Suprapubic skin (tissue), 4 donors: ENCODE measurements around the gene ST6GALNAC6. TPM values are rescaled to one million over a fixed set of nuclear protein-coding genes. Genes with fewer than 3 reads are reported as not detected.

ENCODE experiments used
- DNase-seq, 2 donors: peaks; one replicate each; pipeline ENCODE4 v3.0.0-alpha.2; 2019; ENCODE audit warnings: low spot score in 2 of 2
- H3K27ac ChIP-seq: fragments of 200-600 bp; sonication (generic); one replicate; pipeline ENCODE4 v1.5.1; 2019
- H3K27me3 ChIP-seq: fragments of 200-600 bp; sonication (generic); one replicate; pipeline ENCODE4 v1.5.1; 2019
- H3K36me3 ChIP-seq: fragments of 200-600 bp; sonication (generic); one replicate; pipeline ENCODE4 v1.5.1; 2019
- H3K4me1 ChIP-seq: fragments of 200-600 bp; sonication (generic); one replicate; pipeline ENCODE4 v1.5.1; 2019
- H3K4me3 ChIP-seq: fragments of 200-600 bp; sonication (generic); one replicate; pipeline ENCODE4 v1.5.1; 2019; ENCODE audit warnings: mild to moderate bottlenecking
- H3K9me3 ChIP-seq: fragments of 200-600 bp; sonication (generic); one replicate; pipeline ENCODE4 v1.5.1; 2019
- EP300 ChIP-seq: sonication (generic); formaldehyde crosslinking; IDR thresholded peaks from one replicate; pipeline ENCODE4 v1.6.1; 2017; ENCODE audit warnings: antibody characterized with exemption
- POLR2A ChIP-seq, 2 donors: fragments of 450-650 bp; IDR thresholded peaks; one replicate each; pipeline ENCODE4 v1.6.1; 2017; ENCODE audit warnings: antibody characterized with exemption in 2 of 2, mild to moderate bottlenecking in 2 of 2, moderate library complexity in 2 of 2
- POLR2AphosphoS5 ChIP-seq, 3 donors: sonication (generic); formaldehyde crosslinking; IDR thresholded peaks; one replicate each; pipeline ENCODE4 v1.6.1; 2017; ENCODE audit warnings: antibody characterized with exemption in 3 of 3
- WGBS: methylation state at CpG from one replicate; pipeline ENCODE4 v1.1.5; 2018; 5-methylcytosine and 5-hydroxymethylcytosine counted together
- total RNA-seq, 4 donors: library from RNA; depleted of rRNA; stranded (reverse); fragments of >200 nt; gene quantifications; one replicate each; pipeline ENCODE4 v1.1.0, GENCODE V29; 2016
- TF ChIP-seq, protein P1 (sequence below), 2 donors: fragments of 200-600 bp in 1 of 2; fragments of 450-650 bp in 1 of 2; sonication (generic) in 1 of 2; IDR thresholded peaks; one replicate each; pipeline ENCODE4 v1.5.1; 2016 to 2019; ENCODE audit warnings: antibody characterized with exemption in 2 of 2, mild to moderate bottlenecking in 1 of 2, moderate library complexity in 1 of 2

The ST6GALNAC6 gene
- total RNA-seq, 4 donors from 2014 or later, result 41.6 to 50.5 (median 47.0) TPM

DNA sequence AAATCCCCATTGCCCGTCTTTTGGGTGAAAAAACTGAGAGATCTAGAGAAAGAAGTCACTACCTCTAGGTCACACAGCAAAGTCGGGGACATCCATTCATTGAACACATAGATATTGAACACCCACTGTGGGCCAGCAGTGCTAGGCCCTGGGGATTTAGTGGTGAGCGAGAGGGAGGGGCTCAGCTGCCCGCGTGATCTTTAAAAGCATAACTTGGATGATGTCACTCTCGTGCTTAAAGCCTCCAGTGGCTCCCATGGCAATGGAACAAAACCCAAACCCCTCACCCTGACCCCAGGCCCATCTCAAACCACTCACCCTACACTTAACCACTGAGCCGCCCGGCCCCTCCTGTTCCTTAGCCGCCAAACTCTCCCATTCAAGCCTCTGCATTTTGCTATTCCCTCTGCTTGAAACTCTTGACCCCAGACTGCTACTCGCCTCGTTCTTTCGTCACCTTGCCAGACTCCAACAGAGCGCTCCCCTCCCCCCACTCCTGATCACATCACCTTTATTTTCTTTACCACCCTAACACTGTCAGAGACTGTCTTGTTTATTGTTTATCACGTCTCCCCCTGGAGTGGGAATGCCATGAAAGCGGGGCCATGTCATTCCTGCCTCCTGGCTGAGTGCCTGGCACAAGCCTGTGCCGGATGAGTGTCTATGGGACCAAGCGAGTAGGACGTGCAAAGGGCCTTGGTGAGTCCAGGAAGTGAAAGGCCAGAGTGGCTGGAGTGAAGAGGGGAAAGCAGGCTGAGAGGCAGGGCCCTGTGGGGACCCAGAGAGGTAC is 31.9 kb upstream of the ST6GALNAC6 start:
- peaks cover 5% of the 10 kb centered on the region for H3K36me3 ChIP-seq
- 34% methylated on average over 17 of the region's 18 CpGs for WGBS

DNA sequence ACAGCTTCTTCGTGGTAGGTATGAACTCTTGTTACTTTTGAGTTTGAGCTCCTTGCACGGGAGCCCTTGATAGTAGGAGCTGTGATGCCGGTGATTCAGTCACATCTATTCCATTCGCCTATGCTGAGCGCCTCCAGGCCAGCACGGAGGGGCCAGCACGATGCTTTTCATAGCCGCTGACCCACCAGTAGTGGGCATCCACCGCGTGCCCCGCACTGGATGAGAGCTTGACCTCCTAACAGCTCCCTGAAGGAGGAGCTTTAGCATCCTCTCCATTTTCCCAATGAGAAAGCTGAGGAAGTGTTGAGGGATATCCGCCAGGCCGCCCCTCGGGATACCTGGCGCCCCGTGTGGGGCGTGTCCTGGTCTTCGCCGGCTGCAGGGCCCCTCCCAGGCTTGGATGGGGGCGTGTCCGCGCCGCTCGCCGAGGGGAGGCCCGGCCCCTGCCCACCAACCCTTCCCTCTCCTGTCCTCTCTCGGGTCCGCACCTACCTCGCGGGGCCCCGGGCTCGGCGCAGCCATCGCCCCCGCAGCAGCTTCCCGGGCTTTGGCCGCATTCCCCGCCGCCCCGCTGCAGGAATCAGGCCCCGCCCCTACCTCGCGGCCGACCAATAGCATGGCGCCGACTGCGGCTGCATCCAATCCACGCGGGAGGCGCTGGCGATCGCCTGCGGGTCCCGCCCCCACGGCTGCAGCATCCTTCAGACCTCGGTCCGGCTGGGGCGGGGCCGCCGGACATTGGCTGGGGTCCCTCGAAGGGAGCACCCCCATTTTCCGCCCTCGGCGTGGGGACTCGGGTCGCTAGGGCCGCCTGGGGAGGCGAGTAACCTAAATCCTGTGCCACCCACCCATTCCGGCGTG is 31.1 kb upstream of the ST6GALNAC6 start, which contains the start of gene PIP5KL1:
Gene PIP5KL1, minus strand, starts transcription at position 547 of the 861 bp plus-strand sequence. Its CDS starts 25 bp downstream, at position 522.
- Histone ChIP-seq H3K4me1 (peaks cover 55% of the 10 kb centered on the region), H3K27me3 (peaks cover 3% of the 10 kb centered on the region), H3K36me3 (peaks cover 3% of the 10 kb centered on the region), H3K27ac (no peak within 1 kb of the TSS), H3K9me3 (no peaks in the 10 kb centered on the region), H3K4me3 (peak within 1 kb of the TSS; percentile 55)
- DNase-seq, result peak in 1 of 2 donors; percentile 90
- 3% methylated on average over 38 of the region's 70 CpGs for WGBS
- no peak for TF ChIP-seq POLR2A (IDR thresholded peaks at IDR 0.05)
- TF ChIP-seq POLR2AphosphoS5 (IDR thresholded peaks at IDR 0.05), result no peak
- TF ChIP-seq EP300, result no peak

More for the DNA sequence above, 31.9 kb upstream of the ST6GALNAC6 start:
- Histone ChIP-seq H3K9me3 (no peaks in the 10 kb centered on the region), H3K4me1 (peaks cover 63% of the 10 kb centered on the region), H3K4me3 (peak overlapping the region; percentile 55), H3K27ac (no peak overlapping the region), H3K27me3 (peaks cover 2% of the 10 kb centered on the region)
- no peak for TF ChIP-seq EP300
- no peak for TF ChIP-seq POLR2A (IDR thresholded peaks at IDR 0.05)
- no peak for TF ChIP-seq POLR2AphosphoS5 (IDR thresholded peaks at IDR 0.05)
- TF ChIP-seq, protein P1, sequence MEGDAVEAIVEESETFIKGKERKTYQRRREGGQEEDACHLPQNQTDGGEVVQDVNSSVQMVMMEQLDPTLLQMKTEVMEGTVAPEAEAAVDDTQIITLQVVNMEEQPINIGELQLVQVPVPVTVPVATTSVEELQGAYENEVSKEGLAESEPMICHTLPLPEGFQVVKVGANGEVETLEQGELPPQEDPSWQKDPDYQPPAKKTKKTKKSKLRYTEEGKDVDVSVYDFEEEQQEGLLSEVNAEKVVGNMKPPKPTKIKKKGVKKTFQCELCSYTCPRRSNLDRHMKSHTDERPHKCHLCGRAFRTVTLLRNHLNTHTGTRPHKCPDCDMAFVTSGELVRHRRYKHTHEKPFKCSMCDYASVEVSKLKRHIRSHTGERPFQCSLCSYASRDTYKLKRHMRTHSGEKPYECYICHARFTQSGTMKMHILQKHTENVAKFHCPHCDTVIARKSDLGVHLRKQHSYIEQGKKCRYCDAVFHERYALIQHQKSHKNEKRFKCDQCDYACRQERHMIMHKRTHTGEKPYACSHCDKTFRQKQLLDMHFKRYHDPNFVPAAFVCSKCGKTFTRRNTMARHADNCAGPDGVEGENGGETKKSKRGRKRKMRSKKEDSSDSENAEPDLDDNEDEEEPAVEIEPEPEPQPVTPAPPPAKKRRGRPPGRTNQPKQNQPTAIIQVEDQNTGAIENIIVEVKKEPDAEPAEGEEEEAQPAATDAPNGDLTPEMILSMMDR (IDR thresholded peaks at IDR 0.05), result no peak
- no peak for DNase-seq

DNA sequence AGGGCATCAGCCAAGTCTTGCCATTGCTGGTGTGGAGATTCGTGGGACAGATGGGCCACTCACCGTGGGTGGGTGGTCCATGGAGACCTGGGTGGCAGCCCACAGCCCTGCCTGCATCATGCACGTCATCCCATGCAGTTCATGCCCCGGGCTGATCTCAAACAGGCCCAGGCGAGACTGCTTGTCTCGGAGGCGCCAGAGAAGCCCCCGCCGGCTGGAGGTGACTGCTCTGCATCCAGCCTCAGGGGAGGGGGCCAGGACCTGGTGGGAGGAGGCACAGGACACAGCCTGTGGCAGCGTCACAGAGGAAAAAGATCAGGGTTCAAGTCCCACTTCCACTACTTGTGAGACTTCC is 30.2 kb upstream of the ST6GALNAC6 start:
- no peaks in the 10 kb centered on the region for H3K9me3 ChIP-seq
- peaks cover 52% of the 10 kb centered on the region for H3K4me1 ChIP-seq
- H3K4me3 ChIP-seq, result no peak overlapping the region
- no peak for DNase-seq
- 61% methylated on average over 4 of the region's 10 CpGs for WGBS
- H3K27ac ChIP-seq, result no peak overlapping the region
- H3K36me3 ChIP-seq, result no peaks in the 10 kb centered on the region
- H3K27me3 ChIP-seq, result peaks cover 3% of the 10 kb centered on the region
- TF ChIP-seq POLR2AphosphoS5 (IDR thresholded peaks at IDR 0.05) (no peak), EP300 (no peak), POLR2A (IDR thresholded peaks at IDR 0.05) (no peak)
- TF ChIP-seq, protein P1 (IDR thresholded peaks at IDR 0.05), result no peak

DNA sequence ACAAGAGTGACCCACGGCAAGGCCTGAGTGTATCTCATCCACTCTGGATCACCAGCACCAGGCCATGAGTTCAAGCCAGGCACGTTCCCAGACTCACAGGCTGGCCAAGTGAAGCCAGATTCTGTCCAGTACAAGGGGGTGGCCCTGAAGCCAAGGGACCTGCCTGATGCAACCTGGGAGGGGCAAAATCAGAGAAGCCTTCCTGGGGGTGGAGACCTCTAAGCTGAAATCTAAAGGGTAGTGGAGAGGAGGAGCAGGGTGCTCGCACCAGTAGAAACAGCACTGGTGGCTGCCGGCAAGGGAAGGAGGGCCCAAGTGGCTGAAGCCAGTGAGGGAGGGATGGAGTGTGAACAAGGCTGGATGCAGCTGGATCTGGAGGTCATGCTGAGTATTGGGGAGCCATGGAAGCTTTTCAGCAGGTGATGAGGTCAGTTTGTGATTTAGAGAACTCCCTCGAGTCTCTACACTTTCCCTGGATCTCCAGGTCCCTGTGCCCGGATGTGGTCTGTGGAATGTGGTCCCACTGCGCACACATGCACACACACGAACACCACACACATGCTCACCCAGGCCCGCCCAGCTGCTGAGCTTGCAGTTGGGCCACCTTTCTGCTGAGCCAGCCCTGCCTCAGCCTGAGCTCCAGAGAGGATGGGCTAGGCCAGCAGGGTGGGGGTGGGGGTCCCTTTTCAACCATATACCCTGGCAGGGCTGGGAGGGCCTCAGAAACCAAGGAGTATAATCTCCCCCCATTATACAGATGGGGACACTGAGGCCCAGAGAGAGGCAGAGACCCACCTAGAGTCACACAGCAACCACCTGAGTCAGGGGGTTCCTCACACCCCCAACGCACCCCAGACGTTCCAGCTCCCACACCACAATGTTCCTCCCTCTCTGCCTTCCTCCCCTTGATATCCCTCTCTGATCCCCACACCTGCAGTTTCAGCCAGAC is 29.5 kb upstream of the ST6GALNAC6 start:
- Histone ChIP-seq H3K27ac (no peak overlapping the region), H3K4me3 (no peak overlapping the region), H3K4me1 (peaks cover 52% of the 10 kb centered on the region), H3K36me3 (no peaks in the 10 kb centered on the region), H3K27me3 (peaks cover 3% of the 10 kb centered on the region), H3K9me3 (no peaks in the 10 kb centered on the region)
- TF ChIP-seq POLR2AphosphoS5 (IDR thresholded peaks at IDR 0.05) (no peak), EP300 (no peak), POLR2A (IDR thresholded peaks at IDR 0.05) (no peak)
- TF ChIP-seq, protein P1 (IDR thresholded peaks at IDR 0.05), result no peak
- 61% methylated on average over 7 of the region's 11 CpGs for WGBS
- no peak for DNase-seq
